MCF 10A (cell line): ENCODE results near the gene WNT3A. TPM values are rescaled to one million over a fixed set of nuclear protein-coding genes. Genes with fewer than 3 reads are reported as not detected.

Experiments
- BruUV-seq: library from RNA; stranded (reverse); fragments of 400-500 nt; replicated peaks from 2 replicates; lab custom pipeline; 2021; lab: Mats Ljungman, UMichigan
- CTCF ChIA-PET: fragments of 300-600 bp; sonication (Branson Sonifier 250); formaldehyde crosslinking; extraction: SDS; loops from one replicate; lab custom pipeline; 2021; ENCODE audit warnings: antibody characterized with exemption, inconsistent platforms; lab: Yijun Ruan, JAX
- POLR2A ChIA-PET: fragments of 300-600, 350-650 bp; sonication (Branson Sonifier 250); formaldehyde crosslinking; extraction: SDS; loops from one replicate; lab custom pipeline; 2020; ENCODE audit warnings: antibody characterized with exemption, inconsistent platforms; lab: Yijun Ruan, JAX
- DNase-seq: peaks from one replicate; pipeline ENCODE4 v3.0.0-alpha.2; 2018; ENCODE audit not compliant: unreplicated experiment
- H3K27ac Mint-ChIP-seq: one replicate; pipeline ENCODE4 v1.8.0; 2022; ENCODE audit warnings: mild to moderate bottlenecking, low read depth, mixed read lengths; ENCODE audit not compliant: unreplicated experiment
- H3K27me3 Mint-ChIP-seq: one replicate; pipeline ENCODE4 v1.8.0; 2022; ENCODE audit warnings: mixed read lengths; ENCODE audit not compliant: insufficient read depth, unreplicated experiment
- H3K36me3 Mint-ChIP-seq: one replicate; pipeline ENCODE4 v1.8.0; 2022; ENCODE audit warnings: mild to moderate bottlenecking, moderate library complexity, mixed read lengths; ENCODE audit not compliant: insufficient read depth, unreplicated experiment
- H3K4me1 Mint-ChIP-seq: one replicate; pipeline ENCODE4 v1.8.0; 2022; ENCODE audit warnings: mixed read lengths; ENCODE audit not compliant: insufficient read depth, unreplicated experiment
- H3K4me3 Mint-ChIP-seq: one replicate; pipeline ENCODE4 v1.8.0; 2022; ENCODE audit warnings: mild to moderate bottlenecking, moderate library complexity, mixed read lengths; ENCODE audit not compliant: unreplicated experiment
- H3K9me3 Mint-ChIP-seq: one replicate; pipeline ENCODE4 v1.8.0; 2022; ENCODE audit warnings: mixed read lengths; ENCODE audit not compliant: unreplicated experiment
- CTCF ChIP-seq: fragments of 200-600 bp; IDR thresholded peaks from one replicate; pipeline ENCODE4 v1.8.0; 2022; ENCODE audit warnings: antibody characterized with exemption, mild to moderate bottlenecking; ENCODE audit not compliant: unreplicated experiment
- intact Hi-C: fragments of 100-400 bp; cut with micrococcal nuclease; formaldehyde crosslinking; loops from 2 replicates; pipeline ENCODE4 v1.14.1; 2022
- total RNA-seq: library from RNA; stranded (reverse); gene quantifications from 2 replicates; pipeline ENCODE4 v1.2.3, GENCODE V29; 2022

The WNT3A gene
- total RNA-seq, 1 experiment from 2014 or later, result not detected

- Mint-ChIP-seq H3K36me3 (peaks cover 4% of the 10 kb centered on the region), H3K4me3 (no peak overlapping the region), H3K4me1 (peaks cover 11% of the 10 kb centered on the region), H3K27ac (no peak overlapping the region), H3K27me3 (peaks cover 26% of the 10 kb centered on the region), H3K9me3 (peaks cover 11% of the 10 kb centered on the region)
- POLR2A ChIA-PET, result interaction anchor here (0.6 to 12.0 kb wide), 4 partner anchors 10 to 107 kb away, joined by 3 to 114 read pairs (median 11); partner anchors contain the start of gene ARF1
- intact Hi-C loops, result no loop called here
- no TSS peak for BruUV-seq
- no peak for DNase-seq
- no peak for TF ChIP-seq CTCF
- CTCF ChIA-PET, result interaction anchor here (0.6 to 3.6 kb wide), 9 partner anchors 11 to 196 kb away, joined by 3 to 33 read pairs (median 4); no protein-coding TSS in a partner anchor
Measured at GRCh38 chr1:228001738-228002535, 4.9 kb upstream of the WNT3A start.

DNA sequence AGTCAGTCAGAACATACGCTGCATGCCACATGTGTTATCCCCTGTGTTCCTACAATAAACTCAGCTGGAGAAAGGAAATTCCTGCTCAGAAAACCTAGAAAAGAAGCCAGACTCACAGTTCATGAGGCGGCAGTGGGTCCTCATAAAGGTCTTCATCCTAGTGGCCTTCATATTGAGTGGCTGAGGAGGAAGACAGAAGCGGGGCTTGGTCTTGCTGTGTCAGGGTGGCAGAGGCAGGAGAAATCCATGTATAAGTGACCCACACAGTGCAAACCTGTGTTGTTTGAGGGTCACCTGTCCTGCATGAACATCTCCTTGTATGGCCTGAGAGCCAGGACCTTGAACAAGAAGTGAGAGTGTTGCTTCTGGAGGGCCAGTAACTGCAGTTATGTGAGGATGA, 4.0 kb upstream of the WNT3A start:
- no TSS peak for BruUV-seq
- peaks cover 35% of the 10 kb centered on the region for H3K27me3 Mint-ChIP-seq
- ChIA-PET CTCF (interaction anchor here (0.6 to 4.5 kb wide), 15 partner anchors 10 to 1783 kb away, joined by 3 to 42 read pairs (median 6); partner anchors contain the start of gene ARF1), POLR2A (interaction anchor here (0.9 to 12.0 kb wide), 6 partner anchors 9 to 162 kb away, joined by 3 to 114 read pairs (median 4); partner anchors contain the start of gene ARF1)
- H3K36me3 Mint-ChIP-seq, result peaks cover 4% of the 10 kb centered on the region
- H3K4me1 Mint-ChIP-seq, result peaks cover 10% of the 10 kb centered on the region
- no peak overlapping the region for H3K27ac Mint-ChIP-seq
- peaks cover 6% of the 10 kb centered on the region for H3K9me3 Mint-ChIP-seq
- no peak overlapping the region for H3K4me3 Mint-ChIP-seq
- intact Hi-C loops, result no loop called here
- no peak for DNase-seq
- TF ChIP-seq CTCF, result no peak

DNA sequence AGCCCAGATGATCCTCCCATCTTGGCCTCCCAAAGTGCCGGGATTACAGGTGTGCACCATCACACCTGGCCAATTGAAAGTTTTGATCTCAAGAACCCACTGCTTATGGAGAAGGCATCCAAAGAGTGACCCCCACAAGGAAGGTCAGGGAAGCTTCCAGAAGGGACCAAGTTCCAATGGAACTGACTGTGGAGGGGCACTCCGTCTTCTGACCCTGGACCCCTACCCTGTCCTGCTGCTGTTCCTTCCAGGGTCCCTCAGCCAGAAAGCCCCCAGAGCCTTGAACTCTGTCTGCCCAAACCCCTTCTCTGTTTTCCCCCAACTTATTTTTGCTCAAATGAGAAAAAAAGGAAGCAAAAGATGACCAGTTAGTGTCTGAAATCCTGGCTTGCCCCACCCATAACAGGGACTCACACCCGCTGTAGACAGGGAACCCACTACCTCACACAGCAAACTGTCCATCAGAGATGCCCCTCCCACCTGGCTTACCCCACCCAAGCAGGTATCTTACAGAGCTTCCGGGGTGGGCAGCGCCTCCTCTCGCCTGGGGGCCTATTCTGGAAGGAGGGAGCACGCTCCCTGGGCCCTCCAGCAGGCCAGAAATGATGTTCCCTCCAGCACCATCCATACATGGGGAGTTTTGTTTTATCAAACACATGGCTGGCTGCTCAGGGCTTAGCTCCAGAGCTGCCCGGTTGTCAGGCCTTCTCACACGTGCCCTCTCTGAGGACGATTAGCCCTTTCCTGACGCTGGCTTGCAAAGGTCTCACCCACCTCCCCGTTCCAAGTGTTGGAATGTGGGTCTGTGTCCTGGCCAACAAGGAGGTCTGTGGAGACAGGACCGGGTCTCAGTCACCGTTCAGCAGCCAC, 3.1 kb upstream of the WNT3A start:
- Mint-ChIP-seq H3K4me3 (no peak overlapping the region), H3K27ac (no peak overlapping the region), H3K27me3 (peaks cover 37% of the 10 kb centered on the region), H3K4me1 (peaks cover 10% of the 10 kb centered on the region), H3K36me3 (peaks cover 4% of the 10 kb centered on the region), H3K9me3 (no peaks in the 10 kb centered on the region)
- POLR2A ChIA-PET, result interaction anchor here (0.6 to 12.0 kb wide), 7 partner anchors 8 to 162 kb away, joined by 3 to 114 read pairs (median 5); partner anchors contain the start of gene ARF1
- TF ChIP-seq CTCF, result no peak
- no TSS peak for BruUV-seq
- CTCF ChIA-PET, result interaction anchor here (0.6 to 4.5 kb wide), 33 partner anchors 9 to 1784 kb away, joined by 3 to 42 read pairs (median 5); partner anchors contain the start of gene ARF1
- DNase-seq, result no peak
- intact Hi-C loops, result loop anchor here (1.0 kb wide), 2 partner anchors 71 to 512 kb away; no protein-coding TSS in a partner anchor
